CD1c-positive myeloid dendritic cell (primary cell): ENCODE data around the gene LMBRD1.

Source experiments
- DNase-seq: peaks from one replicate; pipeline ENCODE4 v3.0.0-alpha.2; 2016; ENCODE audit errors: extremely low spot score

Gene LMBRD1

GRCh38 chr6:69630767-69631166, 166.0 kb downstream of the LMBRD1 start:
- DNase-seq = no peak

GRCh38 chr6:69627625-69628024, 169.2 kb downstream of the LMBRD1 start:
- DNase-seq = no peak

- DNase-seq = no peak
These were observed 171.9 kb downstream of the LMBRD1 start for GRCh38 chr6:69624944-69625343.
